NCI-H2196 (cell line): Measurements from ENCODE around the gene SLC36A3.
"Not testable (repeated sequence)": the region's sequence is repeated elsewhere in the genome, so short reads cannot be mapped to it uniquely, and the experiment has no call there.

Source experiments
- DNase-seq: peaks from one replicate; lab custom pipeline; 2025; ENCODE audit not compliant: unreplicated experiment; lab: John Stamatoyannopoulos, UW

SLC36A3 gene

DNA sequence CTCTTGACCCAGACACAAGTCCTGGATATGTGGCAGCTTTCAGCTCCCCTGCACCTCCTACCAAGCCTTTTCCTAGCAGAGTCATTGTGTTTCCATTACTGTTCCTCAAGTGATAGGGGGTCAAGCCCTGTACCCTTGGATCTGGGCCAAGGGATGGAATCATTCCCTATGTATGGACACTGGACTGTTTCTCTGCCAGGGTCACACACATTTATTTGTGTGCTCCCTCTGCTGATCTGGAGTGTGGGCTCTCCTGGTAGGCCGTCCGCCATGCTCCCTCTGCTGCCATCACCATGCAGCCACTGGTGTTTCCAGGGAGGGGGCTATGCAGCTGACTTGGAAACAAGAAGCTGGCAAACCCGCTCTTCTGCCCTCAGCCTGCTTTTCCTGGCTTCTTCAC lies 41.0 kb downstream of the SLC36A3 start:
- no peak for DNase-seq

DNA sequence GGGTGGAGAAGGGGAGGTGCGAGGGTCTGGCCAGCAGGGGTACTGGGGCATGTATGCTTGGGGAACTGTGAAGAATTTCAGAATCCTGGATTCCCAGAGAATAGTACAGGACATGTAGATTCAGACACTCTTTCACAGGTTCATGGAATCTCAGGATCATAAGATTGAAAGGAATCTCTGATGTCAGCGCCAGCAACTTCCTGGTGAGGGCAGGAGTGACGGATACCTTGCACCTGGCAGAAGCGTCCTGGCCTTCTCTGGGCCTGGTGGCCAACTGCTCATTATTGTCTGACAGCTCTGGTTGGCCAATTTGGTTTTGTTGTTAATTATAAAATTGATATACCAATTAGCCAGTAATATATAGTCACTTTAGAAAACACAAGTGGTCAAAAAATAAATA lies 43.6 kb downstream of the SLC36A3 start:
- DNase-seq: no peak

DNA sequence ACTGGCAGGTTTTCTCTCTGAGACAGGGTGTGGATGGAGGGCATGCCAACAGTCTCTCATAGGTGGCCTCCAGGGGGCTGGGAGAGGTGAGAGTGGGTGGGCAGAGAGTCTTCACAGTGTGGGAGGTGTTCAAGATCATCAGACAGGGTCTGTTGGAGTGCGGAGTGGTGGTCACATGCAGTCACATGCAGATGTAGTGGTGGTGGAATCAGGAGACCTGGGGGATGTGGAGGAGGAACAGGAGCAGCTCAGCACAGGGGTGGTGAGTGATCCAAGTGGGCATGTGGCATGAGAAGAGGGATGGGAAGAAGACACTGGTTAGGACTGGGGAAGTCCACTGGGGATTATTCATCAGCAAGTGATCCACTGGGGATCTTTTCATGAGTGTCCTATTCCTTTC lies 44.8 kb downstream of the SLC36A3 start:
- DNase-seq: no peak

DNA sequence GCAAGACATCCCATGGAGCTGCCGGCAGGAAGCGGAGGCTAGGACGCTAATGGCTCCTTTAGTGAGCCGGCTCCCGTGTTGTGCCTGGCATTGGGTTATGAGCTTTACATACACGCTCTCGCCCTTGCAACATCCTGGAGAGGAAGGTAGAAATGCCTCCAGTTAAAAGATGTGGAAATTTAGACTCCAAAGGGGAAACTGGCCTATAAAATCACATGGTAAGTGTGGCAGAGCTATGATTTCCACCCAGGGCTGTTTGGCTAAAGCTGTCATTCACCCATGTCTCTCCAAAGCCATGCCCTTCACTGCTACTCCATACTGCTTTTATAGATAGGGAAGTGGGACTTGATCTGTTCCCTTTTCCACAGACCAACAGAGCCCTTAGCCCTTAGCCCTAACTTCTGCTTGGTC lies 45.4 kb downstream of the SLC36A3 start:
- DNase-seq: no peak

DNA sequence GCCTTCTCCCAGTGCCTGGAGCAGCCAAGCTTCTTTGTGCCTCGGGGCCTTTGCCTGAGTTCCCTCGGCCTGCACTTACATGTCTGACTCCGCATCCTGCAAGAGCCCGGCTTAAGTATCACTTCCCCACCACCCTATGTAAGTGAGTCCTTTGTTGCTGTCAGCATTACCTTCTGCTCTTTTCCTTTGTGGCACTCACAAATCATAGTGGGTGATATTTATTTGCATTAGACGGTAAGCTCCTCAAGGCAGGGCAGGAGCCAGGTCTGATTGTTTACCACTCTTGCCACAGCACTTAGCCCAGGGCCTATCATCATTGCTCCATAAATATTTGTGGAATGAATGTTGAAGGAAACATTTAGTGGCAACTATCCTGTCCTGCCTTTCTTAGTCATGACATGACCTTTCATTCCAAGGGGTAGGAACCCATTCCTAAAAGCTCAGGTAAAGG lies 45.8 kb downstream of the SLC36A3 start:
- no peak for DNase-seq

DNA sequence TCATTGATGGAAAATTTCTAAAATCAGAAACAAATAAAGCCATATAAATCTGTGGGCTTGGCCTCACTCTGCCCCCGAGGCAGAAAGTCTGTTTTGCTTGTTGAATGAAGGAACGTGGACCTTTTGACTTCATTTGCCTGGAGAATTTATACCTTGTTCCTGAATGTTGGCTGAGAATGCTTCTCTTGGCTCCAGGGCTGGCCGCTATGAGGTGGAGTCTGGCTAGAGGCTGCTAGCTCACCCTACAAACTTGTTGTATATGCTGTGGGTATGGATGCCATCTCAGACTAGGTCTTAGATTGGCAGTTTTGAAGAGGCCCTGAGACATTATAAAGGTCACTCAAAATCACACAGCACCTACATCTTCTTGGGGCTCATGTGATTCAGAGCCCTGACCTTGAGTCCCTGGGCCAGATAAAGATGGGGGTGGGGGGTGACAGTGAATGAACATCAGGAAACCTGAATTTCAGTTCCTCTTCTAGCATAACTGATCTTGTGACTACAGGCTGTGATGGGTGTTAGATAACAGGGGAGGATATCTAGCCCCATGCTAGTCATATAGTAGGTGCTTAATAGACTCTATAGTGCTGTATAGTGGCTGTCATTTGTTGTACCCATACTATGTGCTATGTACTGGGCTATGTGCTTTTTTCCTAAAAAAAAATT lies 47.8 kb downstream of the SLC36A3 start:
- no peak for DNase-seq

DNA sequence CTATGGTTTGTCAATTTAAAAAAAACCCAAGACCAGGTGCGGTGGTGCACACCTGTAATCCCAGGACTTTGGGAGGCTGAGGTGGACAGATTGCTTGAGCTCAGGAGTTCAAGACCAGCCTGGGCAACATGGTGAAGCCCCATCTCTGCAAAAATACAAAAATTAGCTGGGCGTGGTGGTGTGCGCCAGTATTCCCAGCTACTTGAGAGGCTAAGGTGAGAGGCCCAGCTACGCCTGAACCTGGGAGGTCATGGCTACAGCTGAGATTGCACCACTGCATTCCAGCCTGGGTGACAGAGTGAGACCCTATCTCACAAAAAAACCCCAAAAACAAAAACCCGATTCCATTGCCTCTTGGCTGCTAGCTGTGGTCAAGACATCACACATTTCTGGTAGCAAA lies 48.6 kb downstream of the SLC36A3 start:
- DNase-seq: not testable (repeated sequence)

DNA sequence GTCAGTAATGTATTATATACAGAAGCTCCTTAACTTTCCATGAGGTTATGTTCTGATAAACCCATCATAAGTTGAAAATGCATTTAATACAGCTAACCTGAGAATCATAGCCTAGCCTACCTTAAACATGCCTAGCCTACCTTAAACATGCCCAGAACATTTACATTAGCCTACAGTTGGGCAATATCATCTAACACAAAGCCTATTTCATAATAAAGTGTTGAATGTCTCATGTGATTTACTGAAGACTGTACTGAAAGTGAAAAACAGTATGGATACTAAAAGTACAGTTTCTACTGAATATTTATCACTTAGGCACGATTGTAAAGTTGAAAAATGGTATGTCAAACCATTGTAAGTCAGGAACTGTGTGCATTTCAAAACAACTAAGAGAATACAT lies 49.0 kb downstream of the SLC36A3 start:
- DNase-seq: no peak

DNA sequence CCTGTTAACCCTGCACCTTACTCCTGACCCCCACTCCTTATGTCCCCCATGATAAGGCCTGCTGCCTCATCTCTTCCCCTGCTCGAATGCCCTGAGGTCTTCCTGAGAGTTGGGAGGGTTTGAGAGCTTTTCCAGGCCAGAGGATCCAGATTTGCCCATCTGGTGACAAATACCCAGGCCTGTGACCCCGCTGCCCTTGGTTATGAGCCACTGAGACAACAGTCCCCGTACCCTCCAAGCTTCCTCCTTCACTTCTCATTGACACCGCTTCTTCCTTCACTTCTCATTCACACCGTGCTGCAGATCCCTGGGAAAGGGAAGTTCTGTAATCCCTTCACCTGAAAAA lies 50.0 kb downstream of the SLC36A3 start:
- no peak for DNase-seq

DNA sequence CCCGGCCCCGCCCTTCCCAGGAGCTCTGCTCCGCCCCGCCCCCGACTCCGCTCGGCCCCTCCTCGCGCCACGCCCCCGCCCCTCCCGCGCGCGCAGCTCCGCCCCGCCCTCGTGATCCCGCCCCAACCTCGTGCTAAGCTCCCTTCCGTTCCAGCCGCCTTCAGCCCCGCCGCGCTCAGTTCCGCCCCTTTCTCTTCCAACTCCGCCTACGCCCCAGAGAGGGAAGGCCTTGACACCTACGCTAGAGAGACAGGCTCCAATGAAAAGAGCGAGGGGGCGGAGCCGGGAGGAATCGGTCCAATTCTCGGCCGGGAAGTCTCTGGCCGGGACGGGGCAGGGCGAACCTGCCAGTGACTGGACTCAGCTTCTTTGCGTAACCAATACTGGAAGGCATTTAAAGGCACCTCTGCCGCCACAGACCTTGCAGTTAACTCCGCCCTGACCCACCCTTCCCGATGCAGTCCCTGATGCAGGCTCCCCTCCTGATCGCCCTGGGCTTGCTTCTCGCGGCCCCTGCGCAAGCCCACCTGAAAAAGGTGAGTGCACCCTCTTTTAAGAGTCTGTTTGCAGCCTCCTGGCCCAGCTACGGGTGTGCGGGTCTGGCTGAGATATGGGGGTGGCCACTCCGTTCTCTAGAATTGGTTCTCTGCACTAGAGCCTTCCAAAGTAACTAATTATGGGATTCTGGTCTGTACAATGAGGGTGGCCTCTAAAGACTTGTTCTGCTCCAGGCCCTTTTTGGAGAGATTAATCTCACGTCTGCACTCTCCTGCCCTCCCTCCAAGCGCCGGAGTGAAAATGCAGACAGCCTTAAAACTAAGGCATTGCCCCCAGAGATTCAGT lies 50.6 kb downstream of the SLC36A3 start, which contains the start of gene GM2A:
Gene GM2A, plus strand, starts transcription at position 424 of the 843 bp plus-strand sequence. Its CDS starts 32 bp downstream, at position 456.
- peak; percentile 98 for DNase-seq

DNA sequence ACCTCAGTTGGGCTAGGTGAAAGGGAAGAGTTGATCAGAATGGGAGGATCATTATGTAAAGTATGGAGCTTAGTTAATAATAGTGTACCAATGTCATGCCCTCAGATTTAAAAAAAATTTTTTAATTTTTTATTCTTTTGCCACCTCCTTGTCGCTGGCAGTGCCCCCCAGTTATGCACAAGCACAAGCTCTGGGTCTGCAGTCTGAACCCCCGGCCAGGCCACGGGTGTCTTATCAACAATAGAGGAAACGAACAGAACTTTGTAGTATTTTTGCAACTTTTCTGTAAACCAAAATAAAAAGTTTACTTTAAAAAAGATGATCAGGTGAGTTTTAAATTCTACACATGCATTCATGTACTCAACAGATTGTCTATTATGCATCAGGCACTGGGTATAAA lies 51.9 kb downstream of the SLC36A3 start:
- no peak for DNase-seq

DNA sequence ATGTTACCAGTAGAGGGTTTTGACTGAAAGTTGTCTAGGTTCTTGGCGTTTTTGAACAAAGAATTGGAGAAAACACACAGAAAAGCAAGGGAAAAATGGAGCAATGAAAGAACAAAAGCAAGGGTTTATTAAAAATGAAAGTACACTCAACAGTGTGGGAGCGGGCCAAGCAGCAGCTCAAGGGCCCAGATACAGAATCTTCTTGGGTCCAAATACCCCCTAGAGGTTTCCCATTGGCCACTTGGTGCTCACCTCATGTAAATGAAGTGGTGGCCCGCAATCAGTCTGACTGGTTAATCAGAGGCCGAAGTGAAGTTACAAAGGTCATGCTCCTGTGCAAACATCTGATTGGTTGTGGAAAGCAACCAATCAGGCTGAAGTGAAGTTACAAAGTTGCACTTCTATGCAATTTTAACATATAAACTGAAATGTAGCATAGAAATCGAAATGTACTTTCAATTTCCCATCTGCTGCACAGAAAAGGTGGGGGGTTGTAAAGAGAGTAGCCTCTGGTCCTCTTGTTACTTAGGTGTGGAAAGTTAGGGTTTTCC lies 52.5 kb downstream of the SLC36A3 start:
- DNase-seq: no peak

DNA sequence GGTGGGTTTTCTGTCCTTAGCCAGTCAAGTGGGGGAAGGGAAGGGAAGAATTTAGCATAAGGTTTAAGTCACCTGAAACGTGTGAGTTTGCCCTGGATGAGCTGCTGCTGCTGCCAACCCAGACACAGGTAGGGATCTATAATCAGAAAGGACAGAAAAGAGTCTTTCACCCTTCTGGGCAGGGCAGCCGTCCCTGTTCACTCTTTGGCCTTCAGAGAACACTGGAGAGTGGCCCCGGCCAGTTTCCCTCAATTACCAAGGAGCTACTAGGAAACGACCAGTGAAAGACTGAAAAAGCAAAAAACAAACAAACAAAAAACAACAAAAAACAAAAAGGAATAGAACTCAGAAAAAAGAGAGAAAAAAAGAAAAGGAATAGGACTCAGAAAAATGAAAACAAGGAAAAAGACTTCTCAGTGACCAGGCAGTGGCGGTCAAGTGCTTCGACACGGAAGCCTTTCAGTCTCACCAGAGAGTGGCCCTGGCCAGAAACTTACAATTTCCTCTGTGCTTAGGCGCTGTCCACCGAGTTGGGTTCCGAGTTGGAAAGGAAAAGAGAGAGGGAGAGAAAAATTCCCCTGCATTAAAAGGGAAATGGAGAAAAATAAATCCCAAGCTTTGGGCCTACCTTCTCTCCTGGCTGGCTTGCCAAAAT lies 53.1 kb downstream of the SLC36A3 start:
- DNase-seq: no peak

DNA sequence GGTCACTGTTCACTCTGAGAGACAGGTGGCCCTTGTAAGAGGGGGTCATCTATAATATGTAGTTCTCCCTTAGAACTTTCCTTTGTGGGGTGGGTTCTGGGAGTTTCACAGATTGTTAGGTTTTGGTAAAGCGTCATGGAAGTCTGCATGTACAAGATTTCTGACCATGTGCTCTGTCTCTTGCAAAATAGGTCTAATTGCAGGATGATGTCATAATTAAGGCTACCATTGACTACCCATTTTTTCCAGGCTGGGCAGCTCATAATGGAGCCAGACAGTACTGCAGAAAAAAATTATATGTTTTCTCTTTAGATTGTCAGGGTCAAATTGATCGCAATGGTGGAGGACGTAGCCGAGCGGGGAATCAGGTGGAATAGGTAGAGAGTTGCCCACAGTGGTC lies 54.3 kb downstream of the SLC36A3 start:
- DNase-seq: no peak

DNA sequence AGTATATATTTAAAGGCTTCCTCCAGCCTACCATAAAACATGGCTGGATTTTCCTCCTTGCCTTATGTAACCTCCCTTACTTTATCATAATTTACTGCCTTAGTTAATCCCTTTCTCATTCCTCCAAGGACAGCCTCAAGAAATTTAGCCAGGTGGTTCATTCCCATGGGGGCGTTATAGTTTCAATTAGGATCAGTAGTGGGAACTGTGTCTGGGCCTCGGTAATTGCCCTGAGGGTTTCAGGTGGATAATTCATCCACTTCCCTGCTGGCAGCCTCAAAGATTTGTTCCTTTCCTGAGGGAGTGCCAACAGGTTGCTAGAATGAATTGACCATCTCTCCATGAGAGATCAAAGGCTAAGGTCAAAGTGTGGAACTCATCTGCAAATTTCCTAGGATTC lies 54.9 kb downstream of the SLC36A3 start:
- no peak for DNase-seq

DNA sequence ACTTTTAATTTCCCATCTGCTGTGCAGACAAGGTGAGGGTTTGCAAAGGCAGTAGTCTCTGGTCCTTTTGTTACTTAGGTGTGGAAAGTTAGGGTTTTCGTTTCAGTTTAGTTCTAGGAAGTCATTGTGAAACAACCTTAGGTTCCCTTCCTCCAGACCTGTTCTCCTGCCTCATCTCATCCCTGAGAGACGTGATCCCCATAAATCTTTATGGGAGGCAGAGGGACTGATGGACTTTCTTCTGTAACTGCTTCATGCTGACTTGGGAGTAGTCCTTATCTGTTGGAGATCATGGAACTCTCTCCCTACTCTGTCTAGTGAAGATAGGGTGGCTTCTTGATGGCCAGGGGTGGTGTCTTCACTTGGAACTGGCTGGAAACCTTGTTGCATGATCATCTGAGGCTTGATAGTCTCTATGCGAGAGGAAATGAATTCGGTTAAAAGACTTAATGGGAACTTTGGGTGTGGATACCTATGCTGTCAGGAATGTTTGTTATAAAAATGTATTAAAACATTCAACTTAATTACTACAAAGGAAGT lies 57.8 kb downstream of the SLC36A3 start:
- DNase-seq: no peak

DNA sequence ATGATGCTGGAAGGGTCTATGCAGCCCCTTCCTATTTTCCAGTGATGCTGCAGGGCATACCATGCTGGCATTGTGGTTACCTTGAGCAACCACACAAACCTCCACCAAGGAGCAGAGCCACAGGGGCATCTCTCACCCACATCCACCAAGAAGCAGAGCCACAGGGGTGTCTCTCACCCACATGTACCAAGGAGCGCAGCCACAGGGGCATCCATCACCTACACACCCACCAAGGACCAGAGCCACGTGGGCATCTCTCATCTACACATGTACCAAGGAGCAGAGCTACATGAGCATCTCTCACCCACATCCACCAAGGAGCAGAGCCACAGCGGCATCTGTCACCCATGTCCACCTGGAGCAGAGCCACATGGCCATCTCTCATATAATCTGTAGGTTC lies 59.4 kb downstream of the SLC36A3 start:
- DNase-seq: no peak

DNA sequence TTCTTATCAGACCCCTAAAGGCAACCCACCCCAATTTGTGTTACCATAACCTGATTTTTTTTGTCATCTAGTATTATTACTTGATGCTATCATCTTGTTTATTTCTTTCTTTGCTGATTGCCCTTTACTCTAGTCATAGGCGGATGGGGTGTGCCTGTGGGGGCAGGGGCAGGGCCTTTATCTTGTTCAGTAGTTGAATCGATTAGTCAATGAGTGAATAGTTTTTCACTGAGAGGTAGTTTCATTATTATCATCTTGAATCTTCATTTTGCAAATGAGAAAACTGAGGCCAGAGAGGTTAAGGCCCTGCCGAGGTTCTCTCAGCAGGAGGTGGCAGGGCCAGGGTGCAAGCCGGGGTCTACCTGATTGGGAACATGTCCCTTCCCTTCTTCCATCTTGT lies 60.0 kb downstream of the SLC36A3 start:
- no peak for DNase-seq

DNA sequence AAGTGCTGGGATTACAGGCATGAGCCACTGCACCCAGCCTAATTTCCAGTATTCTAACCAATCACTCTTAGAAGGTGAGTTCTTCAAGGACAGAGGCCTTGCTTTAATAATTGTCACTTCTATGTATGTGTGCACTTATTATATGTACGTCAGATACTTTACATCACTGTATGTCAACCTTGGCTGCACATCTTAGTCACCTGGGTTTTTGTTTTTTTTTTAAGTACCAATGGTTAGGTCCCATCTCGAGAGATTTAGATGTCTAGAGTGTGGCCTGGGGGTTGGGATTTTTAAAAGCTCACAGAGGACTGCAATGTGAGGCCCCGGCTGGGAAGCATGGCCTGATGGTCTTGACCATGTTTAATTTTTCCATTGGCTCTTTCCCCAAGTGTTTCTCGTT lies 60.4 kb downstream of the SLC36A3 start:
- no peak for DNase-seq

DNA sequence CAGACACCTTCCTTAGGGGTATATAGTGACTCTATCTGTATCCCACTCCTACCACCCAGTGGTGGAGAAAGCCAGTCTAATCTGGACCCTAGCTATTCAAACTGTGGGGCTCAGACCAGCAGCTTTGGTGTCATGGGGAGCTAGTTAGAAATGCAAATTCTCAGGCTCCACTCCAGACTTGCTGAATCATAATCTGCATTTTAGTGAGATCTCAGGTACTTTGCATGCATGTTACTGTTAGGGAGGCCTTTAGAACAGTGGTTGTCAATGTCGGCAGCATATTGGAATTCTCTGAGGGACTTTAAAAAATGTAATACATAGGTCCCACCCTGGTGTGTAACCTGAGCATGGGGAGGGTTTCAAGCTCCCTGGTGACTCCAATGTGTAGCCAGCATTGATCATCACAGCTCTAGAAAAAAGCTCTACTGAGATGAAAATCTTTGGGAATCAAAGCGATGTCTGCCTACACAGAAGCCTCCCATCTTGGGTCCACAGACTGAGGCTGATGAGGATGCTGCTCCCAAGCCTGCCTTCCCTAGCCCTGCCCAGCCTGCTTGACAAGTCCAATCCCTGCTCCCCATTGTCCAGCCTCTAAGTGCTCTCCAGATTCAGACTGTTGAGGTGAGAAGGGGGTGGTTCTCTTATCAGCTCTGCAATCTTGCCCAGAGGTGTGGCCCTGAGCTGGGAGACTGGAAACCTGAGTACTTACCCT lies 62.5 kb downstream of the SLC36A3 start:
- no peak for DNase-seq
